Cerebellar nuclear complex (tissue), 1 donor: ENCODE results near the gene USP32.

Experiments used
- DNase-seq, 2 experiments: peaks; one replicate each; lab custom pipeline; 2025; lab: John Stamatoyannopoulos, UW

The USP32 gene

GRCh38 chr17:60171753-60172079 is 220.2 kb downstream of the USP32 start:
- no peak for DNase-seq

GRCh38 chr17:60170835-60171752 is 220.8 kb downstream of the USP32 start:
- DNase-seq = peak in 1 of 2 experiments; percentile 56

- peak in 1 of 2 experiments; percentile 46 for DNase-seq
These were observed 221.8 kb downstream of the USP32 start for GRCh38 chr17:60169921-60170817.

GRCh38 chr17:60168654-60169053 is 223.3 kb downstream of the USP32 start:
- no peak for DNase-seq

GRCh38 chr17:60167065-60167741 is 224.7 kb downstream of the USP32 start:
- no peak for DNase-seq

GRCh38 chr17:60165971-60166370 is 226.0 kb downstream of the USP32 start:
- DNase-seq = no peak

GRCh38 chr17:60165223-60165622 is 226.7 kb downstream of the USP32 start:
- DNase-seq = no peak

- DNase-seq = no peak
These were observed 227.2 kb downstream of the USP32 start for GRCh38 chr17:60164697-60165096.

- DNase-seq = no peak
These were observed 227.8 kb downstream of the USP32 start for GRCh38 chr17:60164164-60164563.

GRCh38 chr17:60163108-60163784 is 228.7 kb downstream of the USP32 start:
- DNase-seq = no peak

- no peak for DNase-seq
These were observed 230.2 kb downstream of the USP32 start for GRCh38 chr17:60161598-60162330.

- no peak for DNase-seq
These were observed 231.0 kb downstream of the USP32 start for GRCh38 chr17:60160829-60161501.

GRCh38 chr17:60159479-60159866 is 232.5 kb downstream of the USP32 start:
- no peak for DNase-seq

- no peak for DNase-seq
These were observed 233.0 kb downstream of the USP32 start for GRCh38 chr17:60158751-60159478.

- DNase-seq = no peak
These were observed 234.4 kb downstream of the USP32 start for GRCh38 chr17:60157487-60158040.

GRCh38 chr17:60156746-60157145 is 235.2 kb downstream of the USP32 start:
- no peak for DNase-seq

- DNase-seq = no peak
These were observed 236.1 kb downstream of the USP32 start for GRCh38 chr17:60155815-60156214.

- DNase-seq = no peak
These were observed 236.5 kb downstream of the USP32 start for GRCh38 chr17:60155427-60155814.

- DNase-seq = no peak
These were observed 237.1 kb downstream of the USP32 start for GRCh38 chr17:60154616-60155426.
